SH-SY5Y (cell line): ENCODE measurements around the gene HS6ST3.

Experiments used
- GATA2 ChIP-seq: IDR thresholded peaks from 2 replicates; pipeline ENCODE4 v1.6.1; 2011; ENCODE audit warnings: mild to moderate bottlenecking, low read depth, low read length
- GATA3 ChIP-seq: IDR thresholded peaks from 2 replicates; pipeline ENCODE4 v1.6.1; 2011; ENCODE audit warnings: low read depth, mild to moderate bottlenecking, low read length, moderate library complexity

- TF ChIP-seq GATA2, result no peak
- TF ChIP-seq GATA3, result no peak
Measured at GRCh38 chr13:96238241-96238640, 148.3 kb downstream of the HS6ST3 start.
